B cell (primary cell): ENCODE data around the gene KIRREL3.

Source experiments
- CTCF ChIP-seq: fragments of 200-600 bp; IDR thresholded peaks from one replicate; pipeline ENCODE4 v1.8.0; 2022; ENCODE audit warnings: antibody characterized with exemption, mild to moderate bottlenecking
- EZH2 ChIP-seq: IDR thresholded peaks from 2 replicates; pipeline ENCODE4 v1.6.1; 2012; ENCODE audit warnings: borderline replicate concordance, low read depth, mild to moderate bottlenecking, moderate library complexity, low read length; ENCODE audit not compliant: insufficient read depth, poor library complexity, severe bottlenecking

GRCh38 chr11:126791991-126792390, 208.6 kb downstream of the KIRREL3 start:
- TF ChIP-seq CTCF (no peak), EZH2 (no peak)
